RWPE1 (cell line): ENCODE results near the gene KIAA1549.

Experiments used
- CTCF ChIA-PET: fragments of 350-600 bp; sonication (Branson Sonifier 250); formaldehyde crosslinking; extraction: SDS; loops from one replicate; lab custom pipeline; 2021; lab: Yijun Ruan, JAX
- POLR2A ChIA-PET: fragments of 400-600 bp; formaldehyde crosslinking; extraction: SDS; loops from one replicate; lab custom pipeline; 2020; ENCODE audit warnings: antibody characterized with exemption; ENCODE audit not compliant: low non-redundant PET; lab: Yijun Ruan, JAX
- DNase-seq: peaks from one replicate; pipeline ENCODE4 v3.0.0; 2012; ENCODE audit warnings: low spot score
- H3K27ac ChIP-seq: fragments of 450-650 bp; 2 replicates; pipeline ENCODE4 v1.5.1; 2017
- TF ChIP-seq, protein P1 (sequence below): fragments of 450-650 bp; conservative IDR thresholded peaks from 2 replicates; pipeline ENCODE4 v1.5.1; 2017; ENCODE audit warnings: low read depth, mild to moderate bottlenecking

KIAA1549 gene

DNA sequence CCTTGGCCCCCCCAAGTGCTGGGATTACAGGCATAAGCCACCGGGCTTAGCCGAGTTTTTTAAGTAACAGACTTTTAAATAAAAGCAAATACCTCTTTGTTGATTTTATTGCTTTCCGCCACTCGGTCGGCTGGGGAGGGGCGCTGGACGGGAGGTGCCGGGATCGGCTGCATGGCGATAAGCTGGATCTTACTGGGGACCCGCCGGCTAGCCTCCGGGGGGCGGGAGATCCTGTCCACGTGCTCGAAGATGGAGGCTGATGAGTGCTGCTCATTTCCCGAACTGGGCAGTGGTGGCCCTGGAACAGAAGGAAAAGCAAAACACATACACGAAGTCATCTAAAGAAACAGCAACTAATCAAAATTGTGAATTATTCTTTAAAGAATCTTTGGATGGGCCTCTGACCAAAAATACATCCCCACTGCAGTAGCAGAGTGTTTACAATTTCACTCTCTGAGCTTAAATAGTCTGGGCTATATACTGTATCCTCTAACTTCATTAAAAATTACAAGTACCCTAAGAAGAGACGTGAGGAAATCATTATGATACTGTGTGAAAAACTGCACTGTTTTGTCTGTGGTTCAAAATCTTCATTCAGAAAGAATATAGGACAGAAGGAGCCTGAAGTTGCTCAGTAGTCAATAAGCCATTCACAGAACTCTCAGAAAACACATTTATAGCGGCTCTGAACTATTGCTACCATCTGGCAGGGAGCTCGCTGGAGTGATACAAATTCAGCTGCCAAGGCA, 110.0 kb downstream of the KIAA1549 start:
- DNase-seq: no peak
- TF ChIP-seq, protein P1, sequence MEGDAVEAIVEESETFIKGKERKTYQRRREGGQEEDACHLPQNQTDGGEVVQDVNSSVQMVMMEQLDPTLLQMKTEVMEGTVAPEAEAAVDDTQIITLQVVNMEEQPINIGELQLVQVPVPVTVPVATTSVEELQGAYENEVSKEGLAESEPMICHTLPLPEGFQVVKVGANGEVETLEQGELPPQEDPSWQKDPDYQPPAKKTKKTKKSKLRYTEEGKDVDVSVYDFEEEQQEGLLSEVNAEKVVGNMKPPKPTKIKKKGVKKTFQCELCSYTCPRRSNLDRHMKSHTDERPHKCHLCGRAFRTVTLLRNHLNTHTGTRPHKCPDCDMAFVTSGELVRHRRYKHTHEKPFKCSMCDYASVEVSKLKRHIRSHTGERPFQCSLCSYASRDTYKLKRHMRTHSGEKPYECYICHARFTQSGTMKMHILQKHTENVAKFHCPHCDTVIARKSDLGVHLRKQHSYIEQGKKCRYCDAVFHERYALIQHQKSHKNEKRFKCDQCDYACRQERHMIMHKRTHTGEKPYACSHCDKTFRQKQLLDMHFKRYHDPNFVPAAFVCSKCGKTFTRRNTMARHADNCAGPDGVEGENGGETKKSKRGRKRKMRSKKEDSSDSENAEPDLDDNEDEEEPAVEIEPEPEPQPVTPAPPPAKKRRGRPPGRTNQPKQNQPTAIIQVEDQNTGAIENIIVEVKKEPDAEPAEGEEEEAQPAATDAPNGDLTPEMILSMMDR: no peak
- POLR2A ChIA-PET: no interaction called here
- no peak overlapping the region for H3K27ac ChIP-seq
- CTCF ChIA-PET: no interaction called here

DNA sequence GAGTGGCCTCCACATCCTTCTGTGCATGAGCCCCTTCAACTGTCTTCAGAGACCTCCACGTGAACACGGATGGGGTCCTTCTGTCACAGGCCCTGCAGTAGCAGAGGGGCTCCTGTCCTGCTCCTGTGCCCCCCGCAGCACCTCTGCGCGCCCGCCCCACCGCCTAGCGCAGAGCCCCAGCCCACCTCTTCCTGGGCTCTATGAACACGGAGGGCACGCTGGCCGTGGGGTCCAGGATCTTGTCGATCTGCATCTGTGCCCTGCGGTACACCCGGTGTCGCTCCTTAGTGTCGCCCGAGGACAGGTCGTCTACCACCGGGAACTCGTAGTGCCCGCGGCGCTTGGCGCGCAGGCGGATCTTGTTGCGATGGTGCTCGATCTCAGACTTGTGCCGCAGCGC, 111.8 kb downstream of the KIAA1549 start:
- DNase-seq: no peak
- no peak overlapping the region for H3K27ac ChIP-seq
- ChIA-PET CTCF (no interaction called here), POLR2A (no interaction called here)
- TF ChIP-seq, protein P1: no peak

DNA sequence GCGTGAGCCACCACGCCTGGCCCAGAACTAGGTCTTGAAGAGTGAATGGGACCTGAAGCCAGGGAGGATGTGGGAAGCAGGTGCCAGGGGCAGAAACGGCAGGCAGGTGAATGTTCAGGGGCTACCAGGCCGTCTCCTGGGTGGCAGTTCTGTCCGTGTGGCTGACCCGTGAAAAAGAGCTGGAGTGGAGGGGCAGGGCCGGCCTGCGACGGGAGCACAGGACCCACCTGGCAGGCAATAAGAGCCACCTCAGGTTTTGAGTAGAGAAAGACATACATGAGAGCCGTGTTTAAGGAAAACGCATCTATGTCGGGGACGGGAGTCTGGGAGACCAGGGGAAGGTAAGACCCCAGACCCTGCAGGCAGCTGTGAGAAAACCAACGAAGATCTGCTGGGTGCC, 112.5 kb downstream of the KIAA1549 start:
- TF ChIP-seq, protein P1: no peak
- CTCF ChIA-PET: no interaction called here
- no peak for DNase-seq
- no peak overlapping the region for H3K27ac ChIP-seq
- POLR2A ChIA-PET: no interaction called here

DNA sequence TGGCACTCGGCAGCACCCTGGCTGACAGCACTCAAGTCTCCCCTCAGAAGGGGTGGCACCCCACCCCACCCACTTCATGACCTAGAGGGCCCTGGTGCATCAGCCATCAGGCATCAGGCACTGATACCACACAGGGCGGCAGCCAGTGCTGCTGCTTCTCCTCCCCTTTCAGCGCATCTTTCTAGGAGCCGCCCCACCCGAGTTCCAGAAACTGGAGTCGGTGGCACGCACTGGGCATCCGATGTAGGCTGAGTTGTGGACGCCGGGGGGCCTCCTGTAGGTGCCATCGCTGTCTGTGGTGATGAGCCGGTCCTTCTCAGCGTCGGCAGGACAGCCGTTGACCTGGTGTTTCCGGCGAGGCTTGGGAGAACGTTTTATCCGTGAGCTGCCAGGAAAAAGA, 113.4 kb downstream of the KIAA1549 start:
- H3K27ac ChIP-seq: no peak overlapping the region
- DNase-seq: no peak
- TF ChIP-seq, protein P1: no peak
- CTCF ChIA-PET: no interaction called here
- POLR2A ChIA-PET: no interaction called here

DNA sequence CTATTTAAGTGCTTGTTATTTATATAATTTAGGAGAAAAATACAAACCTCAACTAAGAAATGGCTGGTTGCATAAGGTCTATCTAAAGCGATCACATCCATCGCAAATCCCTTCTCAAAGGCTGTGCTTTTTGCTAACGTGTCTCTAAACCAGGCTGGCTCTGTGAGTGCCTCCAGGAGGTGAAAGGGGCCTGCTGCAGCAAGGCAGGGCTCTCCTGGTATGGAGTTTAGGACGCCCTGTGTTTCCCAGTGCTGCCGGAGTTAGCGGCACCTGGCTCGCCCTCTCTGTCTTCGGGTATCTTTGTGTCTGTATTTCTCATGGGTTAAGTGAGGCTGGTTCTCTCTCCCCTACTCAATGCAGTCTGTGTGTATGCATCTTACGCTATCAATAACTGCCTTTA, 114.8 kb downstream of the KIAA1549 start:
- no peak for DNase-seq
- no peak overlapping the region for H3K27ac ChIP-seq
- TF ChIP-seq, protein P1: no peak
- POLR2A ChIA-PET: no interaction called here
- CTCF ChIA-PET: no interaction called here

DNA sequence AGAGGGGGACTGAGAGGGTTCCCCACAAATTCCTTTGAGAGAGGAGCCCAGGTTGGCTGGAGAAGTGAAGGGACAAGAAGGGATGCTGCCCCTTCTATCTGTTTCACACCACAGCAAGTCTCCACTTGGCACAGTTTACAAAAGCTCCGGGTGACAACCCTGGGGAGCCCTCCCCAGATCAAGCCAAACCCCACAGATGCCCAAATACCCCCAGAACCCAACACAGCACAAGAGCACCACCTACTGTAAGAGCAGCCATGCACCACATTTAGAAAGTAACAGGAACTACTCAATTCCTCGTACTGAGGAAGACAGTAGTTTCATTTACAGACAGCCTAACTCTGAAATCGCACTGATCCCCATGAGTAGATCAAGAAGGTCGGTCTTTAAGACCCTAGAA, 115.3 kb downstream of the KIAA1549 start:
- TF ChIP-seq, protein P1: no peak
- H3K27ac ChIP-seq: no peak overlapping the region
- CTCF ChIA-PET: no interaction called here
- POLR2A ChIA-PET: no interaction called here
- DNase-seq: peak; percentile 2
